GM18870 (cell line): ENCODE measurements around the gene CPNE7.
"Not testable (repeated sequence)": the region's sequence is repeated elsewhere in the genome, so short reads cannot be mapped to it uniquely, and the experiment has no call there.

Source experiments
- ATAC-seq: cut with Tn5 transposase; IDR thresholded peaks from one replicate; pipeline ENCODE4 v1.9.1; 2021; ENCODE audit warnings: moderate library complexity; ENCODE audit not compliant: unreplicated experiment

The CPNE7 gene

GRCh38 chr16:89582614-89583196 is 7.1 kb downstream of the CPNE7 start:
- no peak for ATAC-seq

DNA sequence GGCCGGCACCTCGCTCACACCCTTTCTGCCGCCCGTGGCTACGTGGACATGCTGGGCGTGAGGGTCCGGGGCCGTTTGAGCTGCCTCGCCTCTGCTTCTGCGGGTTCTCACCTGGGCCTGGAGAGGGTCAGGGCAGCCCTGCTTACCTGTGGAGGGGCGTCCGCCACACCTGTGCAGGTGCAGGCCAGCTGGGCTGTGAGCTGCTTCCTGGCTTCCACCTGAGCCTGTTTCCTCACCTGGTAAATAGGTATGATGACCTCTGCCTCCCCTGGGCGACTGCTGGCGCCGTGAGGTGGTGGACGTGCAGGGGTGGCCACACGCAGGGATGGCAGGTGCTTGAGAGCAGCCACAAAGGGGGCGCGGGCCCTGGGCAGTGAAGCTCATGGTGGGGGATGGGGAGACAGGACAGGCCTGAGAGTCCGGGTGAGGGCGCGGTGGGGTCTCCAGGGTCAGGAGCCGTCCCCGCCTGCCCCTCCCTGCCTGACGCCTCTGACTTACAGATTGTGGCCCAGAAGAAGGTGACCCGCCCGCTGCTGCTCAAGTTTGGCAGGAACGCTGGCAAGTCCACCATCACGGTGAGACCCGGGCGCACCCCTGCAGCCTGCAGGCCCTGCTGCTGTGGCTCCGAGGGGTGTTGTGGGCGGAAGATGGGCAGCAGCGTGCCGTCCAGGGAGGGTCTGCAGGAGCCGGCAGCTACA is 7.8 kb downstream of the CPNE7 start:
- no peak for ATAC-seq

DNA sequence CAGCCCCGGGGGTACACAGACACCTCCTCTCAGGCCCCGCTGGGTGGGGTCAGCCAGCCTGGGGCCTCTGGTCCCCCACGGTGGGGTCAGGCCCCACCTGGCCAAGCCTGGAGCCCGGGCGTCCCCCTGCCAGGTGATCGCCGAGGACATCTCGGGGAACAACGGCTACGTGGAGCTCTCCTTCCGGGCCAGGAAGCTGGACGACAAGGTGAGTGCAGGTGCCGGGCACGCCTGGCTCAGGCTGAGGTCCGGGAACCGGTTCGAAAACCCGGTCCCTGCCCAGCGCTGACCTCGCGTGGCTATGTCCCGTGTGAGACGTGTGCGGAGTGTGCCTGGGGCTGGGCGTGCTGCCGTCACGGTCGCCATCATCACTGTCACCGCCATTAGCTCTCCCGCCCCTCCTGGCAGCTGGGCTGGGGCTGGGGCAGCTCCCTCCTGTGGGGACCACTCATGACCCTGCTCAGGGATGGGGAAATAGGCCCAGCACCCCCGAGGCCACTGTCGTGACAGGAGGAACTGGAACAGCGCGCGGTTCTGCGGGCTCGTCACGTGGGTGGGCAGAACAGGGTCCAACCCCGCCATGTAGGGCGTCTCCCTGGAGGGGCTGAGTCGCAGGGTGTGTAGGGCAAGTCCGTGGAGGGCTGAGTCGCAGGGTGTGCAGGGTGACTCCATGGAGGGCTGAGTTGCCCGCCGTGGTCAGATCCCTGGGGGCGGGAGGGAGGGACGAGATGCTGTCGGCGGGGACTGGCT is 8.5 kb downstream of the CPNE7 start:
- ATAC-seq, result no peak

GRCh38 chr16:89584768-89585549 is 9.4 kb downstream of the CPNE7 start:
- ATAC-seq, result no peak

- no peak for ATAC-seq
Observed at GRCh38 chr16:89586218-89586617, 10.7 kb downstream of the CPNE7 start.

DNA sequence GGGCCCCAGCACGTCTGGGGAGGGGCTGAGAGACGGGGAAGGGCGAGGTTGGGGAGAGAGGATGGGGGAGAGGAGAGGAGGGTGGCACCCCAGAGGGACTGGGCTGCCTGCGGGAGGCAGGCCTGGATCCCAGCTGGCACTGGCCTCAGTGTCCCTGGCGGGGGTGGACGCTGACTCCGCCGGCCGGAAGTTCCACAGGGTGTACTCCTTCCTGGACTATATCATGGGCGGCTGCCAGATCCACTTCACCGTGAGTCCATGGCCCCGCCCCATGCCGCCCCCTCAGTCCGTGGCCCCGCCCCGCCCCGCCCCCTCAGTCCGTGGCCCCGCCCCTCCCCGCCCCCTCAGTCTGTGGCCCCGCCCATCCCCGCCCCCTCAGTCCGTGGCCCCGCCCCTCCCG is 11.3 kb downstream of the CPNE7 start:
- no peak for ATAC-seq

- ATAC-seq, result not testable (repeated sequence)
Observed at GRCh38 chr16:89587676-89588075, 12.1 kb downstream of the CPNE7 start.

DNA sequence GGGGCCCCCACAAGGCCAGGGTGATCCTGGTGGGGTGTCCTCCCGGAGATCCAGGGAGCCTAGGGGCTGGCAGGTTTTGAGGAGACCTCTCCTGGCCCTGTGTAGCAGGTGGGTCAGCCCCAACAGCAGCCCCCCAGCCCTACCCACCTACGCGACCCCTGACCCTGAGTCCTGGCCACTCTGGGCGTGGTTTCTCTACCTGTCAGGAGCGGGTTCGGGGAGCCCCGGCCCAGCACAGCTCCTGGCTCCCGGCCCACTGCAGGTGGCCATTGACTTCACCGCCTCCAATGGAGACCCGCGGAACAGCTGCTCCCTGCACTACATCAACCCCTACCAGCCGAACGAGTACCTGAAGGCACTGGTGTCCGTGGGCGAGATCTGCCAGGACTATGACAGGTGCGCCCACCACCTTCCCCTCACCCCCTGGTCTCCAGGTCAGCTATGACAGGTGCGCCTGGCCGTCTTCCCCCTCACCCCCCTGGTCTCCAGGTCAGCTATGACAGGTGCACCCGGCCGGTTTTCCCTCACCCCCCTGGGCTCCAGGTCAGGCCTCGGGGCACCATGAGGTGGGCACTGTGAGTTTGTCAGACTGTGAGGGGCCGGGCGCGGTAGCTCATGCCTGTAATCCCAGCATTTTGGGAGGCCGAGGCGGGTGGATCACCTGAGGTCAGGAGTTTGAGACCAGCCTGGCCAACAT is 13.0 kb downstream of the CPNE7 start:
- no peak for ATAC-seq

DNA sequence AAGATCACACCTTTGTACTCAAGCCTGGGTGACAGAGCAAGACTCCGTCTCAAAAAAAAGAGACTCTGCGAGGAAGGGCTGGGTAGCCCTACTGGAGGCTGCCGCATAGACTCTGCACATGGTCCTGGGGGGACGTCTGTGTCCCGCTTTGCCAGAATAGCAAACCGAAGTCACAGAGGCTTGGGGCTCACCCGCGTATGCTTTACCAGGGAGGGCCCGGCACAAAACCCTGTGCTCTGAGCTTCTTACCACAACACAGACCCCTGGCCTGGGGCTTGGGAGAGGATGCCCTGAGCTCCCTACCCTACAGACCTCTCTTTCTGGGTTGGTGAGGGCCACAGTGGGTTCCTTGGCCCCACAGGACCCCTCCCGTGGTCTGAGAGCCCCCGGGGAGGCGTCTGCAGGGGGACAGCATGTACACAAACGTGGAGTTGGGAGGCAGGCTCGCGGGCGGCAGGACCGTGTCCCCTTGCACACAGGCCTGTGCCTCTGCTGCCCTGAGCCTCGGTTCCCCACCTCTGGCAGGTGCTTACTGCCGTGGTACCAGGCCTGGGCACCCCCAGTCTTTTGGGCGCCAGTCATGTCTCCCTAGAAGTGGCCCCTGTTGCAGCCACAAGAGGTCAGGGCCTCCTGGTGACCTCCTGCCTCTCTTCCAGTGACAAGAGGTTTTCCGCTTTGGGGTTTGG is 13.8 kb downstream of the CPNE7 start:
- no peak for ATAC-seq

DNA sequence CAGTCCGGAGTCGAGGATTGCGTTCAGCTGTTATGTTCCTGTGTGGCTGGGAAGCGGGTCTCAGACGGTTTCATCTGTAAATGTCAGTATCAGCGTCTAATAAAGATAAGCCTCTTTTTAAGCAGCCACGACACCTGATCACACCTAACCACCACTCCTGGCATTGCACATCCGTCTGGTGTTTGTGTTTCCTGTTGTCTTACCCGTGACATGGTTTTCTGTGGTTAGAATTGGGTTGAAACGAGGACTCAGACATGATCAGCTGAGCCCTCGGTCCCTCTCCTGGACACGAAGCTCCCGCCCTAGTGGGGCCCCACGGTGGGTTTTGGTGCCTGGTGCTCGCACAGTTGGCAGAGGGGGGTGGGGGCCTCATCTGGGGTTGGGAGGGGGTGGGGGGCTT is 18.3 kb downstream of the CPNE7 start:
- ATAC-seq, result no peak

GRCh38 chr16:89595330-89596060 is 19.9 kb downstream of the CPNE7 start:
- no peak for ATAC-seq

DNA sequence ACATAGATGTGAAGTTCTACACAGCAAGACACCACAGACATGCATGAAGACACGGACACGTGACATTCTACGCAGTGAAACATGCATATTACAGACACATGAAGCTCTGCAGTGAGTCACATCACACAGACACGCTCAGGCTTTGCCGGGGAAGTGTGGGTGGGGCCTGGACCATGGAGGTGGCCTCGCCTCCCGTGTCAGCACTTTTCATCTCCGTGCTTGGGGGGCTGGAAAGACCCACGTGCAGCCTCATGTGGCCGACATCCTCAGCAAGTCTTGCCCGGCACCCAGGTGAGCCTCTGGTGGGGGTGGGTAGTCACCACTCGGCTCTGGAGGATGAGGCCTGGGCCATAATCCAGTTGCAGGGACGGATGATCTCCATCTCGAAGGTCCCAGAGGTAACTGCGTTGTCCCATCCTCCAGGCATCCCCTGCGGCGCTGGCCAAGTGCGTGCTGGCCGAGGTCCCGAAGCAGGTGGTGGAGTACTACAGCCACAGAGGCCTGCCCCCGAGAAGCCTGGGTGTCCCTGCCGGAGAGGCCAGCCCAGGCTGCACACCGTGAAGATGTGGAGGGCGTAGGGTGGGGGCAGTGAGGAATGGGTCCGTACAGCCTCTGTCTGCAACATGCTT is 20.6 kb downstream of the CPNE7 start:
- ATAC-seq, result no peak

DNA sequence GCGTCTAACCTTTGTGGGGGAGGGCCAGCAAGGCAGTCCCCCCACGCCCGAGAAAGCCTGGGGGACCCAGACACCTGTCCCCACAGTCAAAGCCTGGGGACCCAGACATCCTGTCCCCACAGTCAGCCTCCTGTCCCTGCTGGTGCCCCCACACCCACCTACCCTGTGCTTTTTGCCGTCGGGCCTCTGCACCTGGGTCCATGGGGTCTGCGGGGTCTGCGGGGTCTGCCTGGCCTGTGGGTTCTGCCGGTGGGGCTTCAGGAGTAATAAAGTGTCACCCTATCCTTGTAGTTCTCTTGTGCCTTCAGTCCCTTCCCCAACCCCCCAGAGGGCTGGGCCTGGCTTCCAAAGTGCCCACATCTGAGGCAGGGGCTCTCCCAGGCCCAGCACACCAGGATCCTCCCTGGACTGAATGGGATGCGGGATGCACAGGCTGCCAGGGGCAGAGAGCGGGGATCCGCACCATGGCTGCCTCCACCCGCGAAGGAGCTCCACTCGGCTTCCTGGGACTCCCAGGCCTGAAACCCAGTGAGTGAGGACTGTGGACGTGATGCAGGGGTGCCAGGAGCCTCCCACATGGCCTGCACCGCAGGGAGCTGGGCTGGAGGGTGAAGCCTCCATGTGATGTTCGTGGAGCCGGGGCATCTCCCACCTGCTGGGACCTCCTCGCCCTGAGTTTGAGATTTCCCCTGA is 21.5 kb downstream of the CPNE7 start:
- ATAC-seq, result no peak

DNA sequence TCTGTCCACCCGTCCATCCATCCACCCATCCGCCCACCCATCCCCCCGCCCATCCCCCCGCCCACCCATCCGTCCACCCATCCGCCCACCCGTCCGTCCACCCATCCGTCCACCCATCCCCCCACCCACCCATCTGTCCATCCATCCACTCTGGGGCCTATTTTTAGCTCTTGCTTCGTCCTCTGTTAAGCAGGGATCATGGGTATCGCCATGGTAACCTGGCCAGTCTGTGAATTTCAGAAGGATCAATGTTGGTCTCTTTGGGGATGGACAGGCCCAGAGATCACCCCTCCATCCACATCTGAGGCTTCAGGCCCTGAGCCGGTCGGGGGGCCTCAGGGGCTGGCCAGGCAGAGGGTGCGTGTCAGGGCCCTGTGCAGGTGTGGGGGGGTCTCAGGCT is 22.6 kb downstream of the CPNE7 start:
- ATAC-seq, result no peak

- ATAC-seq, result no peak
Observed at GRCh38 chr16:89599451-89599858, 23.9 kb downstream of the CPNE7 start.

DNA sequence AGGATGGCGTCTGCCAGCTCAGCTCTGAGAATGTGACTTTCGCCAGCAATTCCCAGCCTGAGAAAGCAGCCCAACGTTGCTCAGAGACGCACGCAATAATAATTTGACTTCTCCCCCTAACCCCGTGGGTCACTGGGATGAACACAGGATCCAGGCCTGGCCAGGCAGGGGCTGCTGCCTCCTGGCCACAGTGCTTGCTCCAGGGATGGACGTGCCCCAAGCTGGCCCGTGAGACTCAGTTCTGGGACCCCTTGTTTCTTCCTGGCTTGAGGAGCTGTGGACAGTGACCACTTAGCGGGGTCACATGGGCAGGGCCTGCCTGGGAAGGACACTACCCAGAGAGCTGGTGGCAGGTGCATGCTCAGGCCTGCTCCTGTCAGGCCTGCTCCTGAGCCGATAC is 24.3 kb downstream of the CPNE7 start:
- no peak for ATAC-seq

DNA sequence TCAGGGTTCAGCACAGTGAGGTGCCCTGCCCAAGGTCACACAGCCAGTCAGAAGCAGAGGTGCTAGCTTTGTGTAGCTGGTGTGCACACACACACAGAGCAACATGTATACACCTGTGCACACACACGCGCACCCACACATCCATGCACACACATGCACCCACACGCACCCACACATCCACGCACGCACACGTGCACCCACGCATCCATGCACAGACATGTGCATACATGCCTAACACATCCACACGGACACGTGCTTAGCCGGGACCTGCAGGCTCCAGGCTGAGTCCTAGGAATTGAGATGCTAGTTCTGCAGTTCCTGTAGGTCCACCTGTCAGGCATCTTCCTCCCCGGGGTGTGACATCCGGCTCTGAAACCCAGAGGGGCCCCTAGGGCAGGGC is 24.9 kb downstream of the CPNE7 start:
- no peak for ATAC-seq

- ATAC-seq, result no peak
Observed at GRCh38 chr16:89600956-89601355, 25.4 kb downstream of the CPNE7 start.

GRCh38 chr16:89601906-89602272 is 26.3 kb downstream of the CPNE7 start:
- no peak for ATAC-seq
